K562 (cell line): ENCODE data around the gene PUS7. TPM values are rescaled to one million over a fixed set of nuclear protein-coding genes. Genes with fewer than 3 reads are reported as not detected.
"Not testable (repeated sequence)": the region's sequence is repeated elsewhere in the genome, so short reads cannot be mapped to it uniquely, and the experiment has no call there.

ENCODE experiments used
- ATAC-seq: fragments of 200-7000 bp; cut with Tn5 transposase; 3 replicates; pipeline ENCODE4 v1.9.1; 2020; ENCODE audit warnings: moderate library complexity
- BruUV-seq: library from RNA; stranded (reverse); fragments of 400-500 nt; replicated peaks from 2 replicates; lab custom pipeline; 2021; lab: Mats Ljungman, UMichigan
- CTCF ChIA-PET: fragments of 300-600 bp; formaldehyde crosslinking; extraction: SDS; loops from one replicate; lab custom pipeline; 2021; ENCODE audit warnings: low intra/inter-chr PET ratio; lab: Yijun Ruan, JAX
- POLR2A ChIA-PET: fragments of 300-600, 350-650 bp; sonication (Branson Sonifier 250); formaldehyde crosslinking; extraction: SDS; loops from one replicate; lab custom pipeline; 2021; ENCODE audit warnings: antibody characterized with exemption, inconsistent platforms; lab: Yijun Ruan, JAX
- DNase-seq, 4 experiments: peaks; one replicate each; pipeline versions ENCODE4 v3.0.0 to v3.0.0-alpha.2; 2011 to 2018; ENCODE audit warnings: low spot score in 3 of 4, mixed read lengths in 3 of 4; ENCODE audit errors: extremely low read depth in 1 of 4
- FAIRE-seq: peaks from 2 replicates; lab custom pipeline; 2011; peaks lifted over from hg19 to GRCh38; lab: Jason Lieb, UNC
- H2AFZ ChIP-seq: 2 replicates; pipeline ENCODE4 v1.6.0; 2011; ENCODE audit warnings: low read depth, low read length, control low read depth, inconsistent platforms
- H3K27ac ChIP-seq: fragments of 200-600 bp; 3 replicates; pipeline ENCODE4 v1.8.0; 2011; ENCODE audit warnings: low read depth, mild to moderate bottlenecking, control low read depth, inconsistent platforms, low read length, moderate library complexity, mixed read lengths; ENCODE audit errors: extremely low read depth
- H3K27me3 ChIP-seq, 2 experiments: fragments of 300-600 bp in 1 of 2; 2 replicates in 1 of 2; 3 replicates in 1 of 2; pipeline versions ENCODE4 v1.6.0 to v1.8.0; 2011; ENCODE audit warnings: inconsistent platforms in 2 of 2, low read length in 2 of 2, mild to moderate bottlenecking in 1 of 2, mixed read lengths in 1 of 2, moderate library complexity in 1 of 2; ENCODE audit not compliant: control insufficient read depth in 2 of 2, insufficient read depth in 2 of 2
- H3K36me3 ChIP-seq: fragments of 300-600 bp; 3 replicates; pipeline ENCODE4 v1.8.0; 2011; ENCODE audit warnings: mild to moderate bottlenecking, low read length, inconsistent platforms; ENCODE audit not compliant: control insufficient read depth, insufficient read depth
- H3K4me1 ChIP-seq, 2 experiments: fragments of 200-600 bp in 1 of 2; replicated peaks in 1 of 2; 2 replicates in 1 of 2; 3 replicates in 1 of 2; pipeline versions ENCODE4 v1.5.1 to v1.8.0; 2011; ENCODE audit warnings: inconsistent platforms in 2 of 2, low read length in 2 of 2, mild to moderate bottlenecking in 1 of 2, mixed read lengths in 1 of 2, moderate library complexity in 1 of 2; ENCODE audit not compliant: control insufficient read depth in 2 of 2, insufficient read depth in 2 of 2
- H3K4me2 ChIP-seq: 2 replicates; pipeline ENCODE4 v1.6.1; 2011; ENCODE audit warnings: low read length, control low read depth, inconsistent platforms, mixed read lengths; ENCODE audit not compliant: insufficient read depth
- H3K4me3 ChIP-seq: fragments of 200-600 bp; sonication (generic), shearing (Covaris generic); 2 replicates; pipeline ENCODE4 v1.5.1; 2016; ENCODE audit warnings: control low read depth, inconsistent platforms
- H3K79me2 ChIP-seq: fragments of 200-600 bp; 3 replicates; pipeline ENCODE4 v1.8.0; 2011; ENCODE audit warnings: low read length, inconsistent platforms; ENCODE audit not compliant: control insufficient read depth, insufficient read depth
- H3K9ac ChIP-seq, 2 experiments: 2 replicates each; pipeline versions ENCODE4 v1.6.0 to v1.6.1; 2011; ENCODE audit warnings: low read depth in 2 of 2, low read length in 2 of 2, control low read depth in 1 of 2, inconsistent platforms in 1 of 2, mild to moderate bottlenecking in 1 of 2, mixed read lengths in 1 of 2; ENCODE audit not compliant: insufficient read depth in 1 of 2
- H3K9me1 ChIP-seq: one replicate; pipeline ENCODE4 v1.6.0; 2011; ENCODE audit warnings: inconsistent platforms, mild to moderate bottlenecking, low read length, moderate library complexity; ENCODE audit not compliant: control insufficient read depth, insufficient read depth
- H3K9me3 ChIP-seq: replicated peaks from 2 replicates; pipeline ENCODE4 v1.5.1; 2011; ENCODE audit warnings: low read depth, low read length, inconsistent platforms; ENCODE audit not compliant: control insufficient read depth, insufficient read depth
- H4K20me1 ChIP-seq: replicated peaks from 2 replicates; pipeline ENCODE4 v1.6.1; 2011; ENCODE audit warnings: low read length, inconsistent platforms, mixed read lengths; ENCODE audit not compliant: control insufficient read depth, insufficient read depth
- CEBPB ChIP-seq: fragments of 450-650 bp; IDR thresholded peaks from 2 replicates; pipeline ENCODE4 v1.6.1; 2016; ENCODE audit warnings: missing genetic modification characterization, missing compliant biosample characterization
- CEBPG ChIP-seq, 3 experiments: fragments of 200-800 bp in 1 of 3; sonication (Bioruptor generic) in 1 of 3; sonication (generic) in 1 of 3; formaldehyde crosslinking in 1 of 3; IDR thresholded peaks in 2 of 3; conservative IDR thresholded peaks in 1 of 3; 2 replicates each; pipeline versions ENCODE4 v1.6.1 to v1.8.0; 2016 to 2022; ENCODE audit warnings: missing compliant biosample characterization in 2 of 3, missing genetic modification characterization in 2 of 3, mild to moderate bottlenecking in 1 of 3, missing genetic modification reagents in 1 of 3
- WGBS: fragments of 100-300 bp; shearing (Covaris generic); methylation state at CpG from one replicate; pipeline ENCODE4 v1.1.6; 2016; ENCODE audit warnings: low coverage, mixed read lengths; ENCODE audit not compliant: insufficient coverage; ENCODE audit errors: missing lambda C conversion rate; 5-methylcytosine and 5-hydroxymethylcytosine counted together
- in situ Hi-C: fragments of 300-500 bp; cut with MboI; formaldehyde crosslinking; loops from 4 replicates; pipeline ENCODE4 v1.15.0; 2018; ENCODE audit warnings: inconsistent platforms, mixed read lengths
- intact Hi-C: fragments of 100-400 bp; cut with micrococcal nuclease; formaldehyde crosslinking; loops from 2 replicates; pipeline ENCODE4 v1.14.2; 2022
- polyA plus RNA-seq, 8 experiments: library from polyadenylated mRNA; depleted of rRNA in 4 of 8; stranded (reverse) in 5 of 8; unstranded in 3 of 8; fragments of >200 nt; fragmentation: Nextera tagmentation in 2 of 8; fragmentation: Illumina TruSeq in 1 of 8; extraction: Ambion mirVana in 2 of 8; extraction: Trizol in 1 of 8; gene quantifications; 2 replicates each; pipeline versions ENCODE4 v1.2.1 to v1.2.3, GENCODE V29; 2011 to 2014; ENCODE audit warnings: inconsistent platforms in 1 of 8, missing spikeins in 1 of 8
- total RNA-seq, 7 experiments: library from RNA; depleted of rRNA in 6 of 7; stranded (reverse); fragments of >200 nt in 6 of 7; fragmentation: Illumina TruSeq in 2 of 7; extraction: Trizol in 2 of 7; gene quantifications; 2 replicates each; pipeline versions ENCODE4 v1.2.1 to v1.2.3, GENCODE V29; 2011 to 2021; ENCODE audit warnings: low replicate concordance in 1 of 7
- TF ChIP-seq, protein P1 (sequence below): fragments of 450-650 bp; IDR thresholded peaks from 2 replicates; pipeline ENCODE4 v1.6.1; 2016; ENCODE audit warnings: missing biosample characterization, missing genetic modification characterization

The PUS7 gene
- total and polyA plus RNA-seq, 9 of the 15 experiments (the other 6 are each of a cell fraction or from before 2014, with no cell fraction given), result 15.1 to 95.6 (median 63.2) TPM

DNA sequence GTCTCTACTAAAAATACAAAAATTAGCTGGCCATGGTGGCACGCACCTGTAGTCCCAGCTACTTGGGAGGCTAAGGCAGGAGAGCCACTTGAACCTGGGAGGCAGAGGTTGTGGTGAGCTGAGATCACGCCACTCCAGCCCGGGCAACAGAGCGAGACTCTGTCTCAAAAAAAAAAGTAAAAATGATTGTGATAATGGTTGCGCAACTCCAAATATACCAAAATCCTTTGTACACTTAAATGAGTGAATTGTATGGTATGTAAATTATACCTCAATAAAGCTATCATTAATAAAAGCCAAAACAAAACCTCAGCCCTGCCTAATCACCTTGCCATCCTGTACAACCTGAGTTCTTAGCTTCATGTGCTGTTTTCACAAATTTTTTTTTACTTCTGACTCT is 71.2 kb downstream of the PUS7 start:
- H3K4me3 ChIP-seq, BruUV-seq, H3K9me1 ChIP-seq, DNase-seq, intact Hi-C loops, H3K4me1 ChIP-seq, H3K4me2 ChIP-seq, H3K9ac ChIP-seq, H3K79me2 ChIP-seq, ATAC-seq, H3K27ac ChIP-seq, in situ Hi-C loops, H2AFZ ChIP-seq, FAIRE-seq, H3K36me3 ChIP-seq, H4K20me1 ChIP-seq, H3K9me3 ChIP-seq, CTCF ChIA-PET, H3K27me3 ChIP-seq: not testable (repeated sequence)
- POLR2A ChIA-PET, result interaction anchor here (0.7 kb wide), 2 partner anchors 10 to 28 kb away, joined by 3 read pairs; no protein-coding TSS in a partner anchor
- 80% methylated on average over 5 of the region's 5 CpGs for WGBS
- TF ChIP-seq CEBPB (tag) (peak; percentile 98), CEBPG (CRISPR knock-in tag; IDR thresholded peaks at IDR 0.05) (peak; percentile 42; the same call in 1 of the 2 replicates), CEBPG (tag; conservative IDR thresholded peaks at IDR 0.05 in 1 of 2, IDR thresholded peaks at IDR 0.05 in 1 of 2) (peak; percentile 65 to 97)
- TF ChIP-seq, protein P1, sequence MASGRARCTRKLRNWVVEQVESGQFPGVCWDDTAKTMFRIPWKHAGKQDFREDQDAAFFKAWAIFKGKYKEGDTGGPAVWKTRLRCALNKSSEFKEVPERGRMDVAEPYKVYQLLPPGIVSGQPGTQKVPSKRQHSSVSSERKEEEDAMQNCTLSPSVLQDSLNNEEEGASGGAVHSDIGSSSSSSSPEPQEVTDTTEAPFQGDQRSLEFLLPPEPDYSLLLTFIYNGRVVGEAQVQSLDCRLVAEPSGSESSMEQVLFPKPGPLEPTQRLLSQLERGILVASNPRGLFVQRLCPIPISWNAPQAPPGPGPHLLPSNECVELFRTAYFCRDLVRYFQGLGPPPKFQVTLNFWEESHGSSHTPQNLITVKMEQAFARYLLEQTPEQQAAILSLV (tag), result peak; percentile 77
